HUDEP-2 (cell line): ENCODE results near the gene ARF5.

ENCODE experiments used
- DNase-seq, 76 experiments: peaks; one replicate each; lab custom pipeline; 2025; ENCODE audit not compliant: unreplicated experiment in 76 of 76; lab: John Stamatoyannopoulos, UW

Gene ARF5

GRCh38 chr7:127587663-127588018, 570 bp upstream of the ARF5 start:
- no peak for DNase-seq

DNA sequence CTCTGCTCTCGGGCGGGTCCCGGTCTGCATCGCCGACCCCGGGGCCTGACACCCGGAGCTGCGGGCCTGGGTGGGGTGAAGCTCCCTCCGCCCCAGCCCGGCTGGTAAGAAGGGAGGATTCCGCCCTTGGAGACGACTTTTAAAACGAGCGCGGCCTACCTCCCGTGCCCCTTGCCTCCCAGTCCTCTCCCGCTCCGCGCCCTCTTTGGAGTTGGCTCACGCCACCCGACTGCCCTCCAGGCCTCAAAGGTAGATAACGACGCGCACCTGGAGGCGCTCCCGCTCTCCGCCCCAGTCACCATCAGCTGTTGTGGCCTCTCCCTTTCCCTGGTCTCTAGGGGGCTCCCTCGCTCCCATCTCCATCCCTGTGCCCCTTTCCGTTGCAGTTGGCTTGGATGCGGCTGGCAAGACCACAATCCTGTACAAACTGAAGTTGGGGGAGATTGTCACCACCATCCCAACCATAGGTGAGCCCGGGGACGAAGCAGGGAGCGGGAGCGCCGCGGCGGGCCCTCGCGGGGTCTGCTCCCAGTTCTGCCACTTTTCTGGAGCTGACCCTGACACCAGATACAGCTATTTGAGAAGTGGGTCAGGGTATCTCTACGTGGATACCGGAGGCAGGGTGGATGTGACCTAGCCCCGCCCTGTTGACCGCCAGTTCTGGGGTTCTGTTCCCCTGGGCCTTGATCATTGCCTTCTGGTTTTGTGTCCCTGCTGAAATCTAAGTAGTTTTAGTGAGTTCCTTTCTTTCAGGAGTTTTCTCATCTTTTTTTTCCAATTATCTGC, 679 bp downstream of the ARF5 start:
- DNase-seq, result peak in 23 of 76 experiments; percentile 2 to 45 (median 22)

GRCh38 chr7:127589896-127590295, 1.7 kb downstream of the ARF5 start:
- no peak for DNase-seq

- DNase-seq, result no peak
Observed at GRCh38 chr7:127591189-127591588, 3.0 kb downstream of the ARF5 start.

GRCh38 chr7:127591591-127591990, 3.4 kb downstream of the ARF5 start:
- DNase-seq, result no peak

DNA sequence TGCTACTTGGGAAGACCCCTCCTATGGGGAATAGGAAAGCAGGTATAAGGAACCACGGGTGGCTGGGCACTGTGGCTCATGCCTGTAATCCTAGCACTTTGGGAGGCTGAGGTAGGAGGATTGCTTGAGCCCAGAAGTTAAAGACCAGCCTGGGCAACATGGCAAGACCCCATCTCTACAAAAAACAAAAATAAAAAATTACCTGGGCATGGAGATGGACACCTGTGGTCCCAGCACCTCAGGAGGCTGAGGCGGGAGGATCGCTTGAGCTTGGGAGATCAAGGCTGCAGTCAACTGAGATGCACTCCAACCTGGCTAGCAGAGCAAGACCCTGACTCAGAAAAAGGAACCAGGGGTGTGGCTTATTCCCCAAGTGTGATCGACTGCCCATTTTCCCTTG, 4.3 kb downstream of the ARF5 start:
- no peak for DNase-seq

GRCh38 chr7:127594490-127594889, 6.3 kb downstream of the ARF5 start:
- DNase-seq, result no peak

DNA sequence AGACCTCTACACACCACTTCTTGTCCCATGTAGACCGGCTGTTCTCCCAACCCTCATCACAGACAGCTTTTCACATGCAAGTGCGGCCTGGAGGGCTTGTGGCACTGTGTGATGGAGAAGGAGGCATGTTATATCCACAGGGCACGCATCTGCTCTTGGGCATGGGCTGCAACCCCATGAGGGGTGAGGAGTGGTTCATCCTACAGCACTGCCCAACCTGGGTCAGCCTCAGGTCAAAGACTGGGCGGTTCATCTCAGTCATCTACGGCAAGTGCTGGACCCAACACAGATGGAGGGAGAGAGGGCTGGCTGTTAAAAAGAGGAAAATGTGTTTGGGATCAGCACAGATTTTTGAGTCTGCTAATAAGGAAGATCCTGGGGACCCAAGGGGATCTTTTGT, 7.5 kb downstream of the ARF5 start:
- DNase-seq, result no peak

- peak in 19 of 76 experiments; percentile 2 to 47 (median 16) for DNase-seq
Observed at GRCh38 chr7:127598318-127598717, 10.1 kb downstream of the ARF5 start.

DNA sequence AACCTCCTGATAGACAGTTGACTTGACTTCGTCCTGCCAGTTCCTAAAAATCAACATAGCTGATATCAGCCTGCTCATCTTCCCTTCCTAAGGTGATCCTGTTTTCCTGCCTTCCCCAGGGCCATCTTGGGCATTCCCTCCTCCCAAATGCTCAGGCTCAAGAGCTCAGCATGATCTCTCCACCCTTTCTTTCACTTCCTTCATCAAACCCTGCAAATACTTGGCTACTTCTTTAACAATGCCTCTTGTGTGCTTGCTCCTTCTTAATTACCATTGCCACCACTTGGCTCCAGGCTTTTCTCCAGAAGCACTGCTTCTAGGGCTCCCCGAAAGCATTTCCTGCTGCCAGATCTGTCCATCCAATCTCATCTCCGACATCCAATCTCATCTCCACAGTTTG, 12.7 kb downstream of the ARF5 start:
- DNase-seq, result no peak

GRCh38 chr7:127608446-127608845, 20.2 kb downstream of the ARF5 start:
- DNase-seq, result no peak

DNA sequence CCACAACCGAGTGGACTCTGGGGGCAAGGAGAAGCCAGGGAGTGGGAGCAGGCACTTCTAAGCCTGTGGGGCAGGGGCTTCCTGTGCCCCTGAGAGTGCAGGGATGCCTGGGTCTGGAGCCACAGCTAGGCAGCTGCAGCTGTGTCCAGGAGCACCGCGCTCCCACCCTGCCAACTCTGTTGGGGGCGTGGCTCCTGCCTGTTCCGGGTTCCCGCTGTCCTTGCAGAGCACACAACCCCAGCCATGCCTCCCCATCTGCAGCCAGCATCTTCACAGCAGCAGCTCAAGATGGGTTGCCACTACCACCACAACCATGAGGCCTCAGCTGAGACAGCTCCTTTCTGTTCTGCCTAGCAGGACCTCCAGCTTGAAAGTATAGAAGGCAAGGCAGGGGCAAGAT, 21.1 kb downstream of the ARF5 start:
- no peak for DNase-seq

DNA sequence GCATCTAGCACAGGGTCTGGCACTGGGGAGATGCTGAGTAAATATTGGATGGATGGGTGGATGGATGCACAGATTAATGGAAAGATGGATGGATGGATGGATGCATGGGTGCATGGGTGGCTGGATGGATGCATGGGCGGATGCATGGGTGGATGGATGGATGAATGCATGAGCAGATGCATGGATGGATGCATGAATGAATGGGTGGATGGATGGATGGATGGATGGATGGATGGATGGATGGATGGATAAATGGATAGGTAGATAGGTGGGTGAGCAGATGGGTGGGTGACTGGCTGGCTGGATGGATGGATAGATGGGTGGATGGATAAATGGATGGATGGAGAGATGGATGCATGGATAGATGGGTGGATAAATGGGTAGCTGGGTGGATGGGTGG, 24.1 kb downstream of the ARF5 start:
- DNase-seq, result no peak

- DNase-seq, result no peak
Observed at GRCh38 chr7:127616724-127617123, 28.5 kb downstream of the ARF5 start.

DNA sequence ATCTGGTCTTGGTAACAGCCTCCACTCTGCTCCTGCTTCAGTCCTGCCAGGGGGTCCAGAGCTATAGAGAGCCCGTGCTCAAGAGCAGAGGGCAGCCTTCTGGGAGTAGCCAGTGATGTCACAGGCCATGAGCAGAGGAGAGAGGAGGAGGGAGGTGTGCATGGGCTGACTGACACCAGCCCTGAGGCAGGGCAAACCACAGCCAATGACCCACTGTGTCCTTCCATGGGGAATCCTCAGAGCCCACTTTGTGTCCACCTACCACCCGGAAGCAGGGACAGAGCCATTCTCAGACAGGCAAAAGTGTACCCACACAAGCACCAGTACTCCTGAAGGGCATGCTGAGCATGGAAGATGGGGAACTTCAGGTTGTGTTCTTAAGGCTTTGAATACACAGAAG, 29.8 kb downstream of the ARF5 start, which contains the start of gene PAX4:
Gene PAX4 (minus strand): TSS at position 101 of the 400 bp plus-strand sequence. CDS start 2,214 bp downstream, outside the sequence.
- no peak for DNase-seq

- no peak for DNase-seq
Observed at GRCh38 chr7:127618775-127619174, 30.6 kb downstream of the ARF5 start.

- no peak for DNase-seq
Observed at GRCh38 chr7:127619681-127620405, 31.6 kb downstream of the ARF5 start.

DNA sequence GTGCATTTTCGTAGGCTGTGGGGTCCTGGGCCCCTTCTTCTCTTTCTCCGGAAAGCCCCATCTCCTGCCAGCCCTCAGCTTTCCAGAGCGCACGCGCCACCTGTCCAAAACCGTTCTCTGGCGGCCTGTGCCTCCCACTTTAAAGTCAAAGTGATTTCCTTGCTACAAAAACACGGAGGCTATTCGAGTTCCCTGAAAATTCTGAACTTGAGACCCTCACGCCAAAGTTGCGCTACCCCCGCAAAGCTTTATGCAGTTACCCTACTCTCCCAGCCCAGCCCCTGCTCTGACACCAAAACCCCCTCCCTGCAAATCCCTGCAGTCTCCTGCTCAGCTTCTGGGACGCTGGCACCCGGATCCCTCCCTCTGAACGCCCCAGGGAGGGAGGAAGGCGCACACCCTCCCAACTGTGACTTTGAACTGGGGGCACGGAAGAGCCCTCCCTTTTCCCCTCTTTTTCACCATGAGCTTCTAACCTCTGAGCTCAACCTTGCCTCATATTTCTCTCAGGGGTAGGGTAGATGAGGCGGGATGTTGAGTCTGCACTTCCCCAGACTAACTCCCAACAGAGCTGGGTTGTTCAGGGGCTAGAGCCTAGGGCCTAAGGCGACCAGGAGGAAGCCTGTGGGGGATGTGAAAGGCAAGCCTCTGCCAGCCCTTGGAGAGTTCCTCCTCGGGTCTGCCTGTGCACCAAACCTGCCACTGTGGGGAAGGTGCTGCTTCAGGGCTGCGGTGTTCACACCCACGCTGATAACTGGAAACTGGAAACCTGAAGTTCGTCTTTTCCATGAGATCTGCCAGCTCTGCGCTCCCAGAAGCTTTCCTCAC, 32.4 kb downstream of the ARF5 start:
- DNase-seq, result no peak

DNA sequence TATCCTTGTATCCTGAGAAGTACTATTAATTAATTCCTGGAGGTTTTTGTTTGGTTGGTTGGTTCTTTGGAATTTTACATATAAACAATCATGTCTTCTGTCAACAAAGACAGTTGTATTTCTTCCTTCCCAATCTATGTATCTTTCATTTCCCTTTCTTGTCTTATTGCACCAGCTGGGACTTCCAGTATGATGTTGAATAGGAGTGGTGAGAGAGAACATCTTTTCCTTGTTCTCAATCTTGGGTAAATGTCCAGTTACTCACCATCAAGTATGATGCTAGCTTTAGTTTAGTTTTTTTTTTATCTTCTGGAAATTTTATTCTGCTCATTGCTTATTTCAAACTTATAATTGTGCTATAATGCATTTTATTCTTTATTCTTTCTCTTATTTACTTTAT, 37.1 kb downstream of the ARF5 start:
- no peak for DNase-seq

DNA sequence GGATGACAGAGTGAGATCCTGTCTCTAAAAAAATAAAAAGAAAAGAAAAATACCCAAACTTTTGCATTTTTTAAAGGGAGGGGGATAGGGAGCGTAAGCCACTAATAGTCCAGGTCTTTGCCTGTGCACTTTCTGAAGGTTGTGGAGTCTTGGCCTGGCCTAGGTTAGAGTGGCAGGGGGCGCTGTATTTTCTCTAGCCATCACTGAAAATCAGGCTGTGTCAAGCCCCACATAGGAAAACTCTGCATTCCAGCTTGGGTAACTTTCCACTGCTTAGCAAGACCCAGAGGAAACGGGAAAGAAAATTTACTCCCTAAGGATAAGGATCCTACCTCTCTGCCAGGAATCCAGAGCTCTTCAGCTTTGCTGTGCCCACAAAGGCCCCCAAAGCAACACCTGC, 40.2 kb downstream of the ARF5 start:
- DNase-seq, result no peak

- DNase-seq, result peak in 9 of 76 experiments; percentile 1 to 21 (median 7)
Observed at GRCh38 chr7:127629268-127629854, 41.1 kb downstream of the ARF5 start.
